WTC11 (cell line): Measurements from ENCODE around the gene MIAT. TPM values are rescaled to one million over a fixed set of nuclear protein-coding genes. Genes with fewer than 3 reads are reported as not detected.

Experiments used
- ATAC-seq: fragments of 200-7000 bp; cut with Tn5 transposase; 2 replicates; pipeline ENCODE4 v1.10.0; 2021; ENCODE audit warnings: mild to moderate bottlenecking, moderate library complexity
- CTCF ChIA-PET: fragments of 300-600 bp; sonication (Branson Sonifier 250); formaldehyde crosslinking; loops from one replicate; lab custom pipeline; 2021; ENCODE audit warnings: antibody characterized with exemption; lab: Charles Lee
- POLR2A ChIA-PET: fragments of 350-600 bp; sonication (Branson Sonifier 250); formaldehyde crosslinking; loops from one replicate; lab custom pipeline; 2021; ENCODE audit warnings: antibody characterized with exemption; lab: Charles Lee
- DNase-seq: peaks from one replicate; pipeline ENCODE4 v3.0.0; 2021; ENCODE audit warnings: low spot score
- H3K27ac Mint-ChIP-seq: 2 replicates; pipeline ENCODE4 v1.8.0; 2021; ENCODE audit warnings: mixed read lengths
- H3K27me3 Mint-ChIP-seq: 2 replicates; pipeline ENCODE4 v1.8.0; 2021; ENCODE audit warnings: low read depth, mild to moderate bottlenecking, moderate library complexity, mixed read lengths
- H3K36me3 Mint-ChIP-seq: 2 replicates; pipeline ENCODE4 v1.8.0; 2021; ENCODE audit warnings: mixed read lengths
- H3K4me1 Mint-ChIP-seq: 2 replicates; pipeline ENCODE4 v1.8.0; 2022; ENCODE audit warnings: mixed read lengths
- H3K4me3 Mint-ChIP-seq: 2 replicates; pipeline ENCODE4 v1.8.0; 2021; ENCODE audit warnings: mild to moderate bottlenecking, moderate library complexity, mixed read lengths
- H3K9me3 Mint-ChIP-seq: 2 replicates; pipeline ENCODE4 v1.8.0; 2021; ENCODE audit warnings: mixed read lengths
- CDX4 ChIP-seq: fragments of 250-450 bp; sonication (Bioruptor Pico); IDR thresholded peaks from 2 replicates; pipeline ENCODE4 v1.9.0; 2021; ENCODE audit warnings: moderate library complexity, mild to moderate bottlenecking, inconsistent platforms, borderline replicate concordance
- EMX1 ChIP-seq: fragments of 250-450 bp; sonication (Bioruptor Pico); IDR thresholded peaks from 2 replicates; pipeline ENCODE4 v1.8.0; 2021; ENCODE audit warnings: mild to moderate bottlenecking
- FOXP1 ChIP-seq: sonication (generic); formaldehyde crosslinking; IDR thresholded peaks from 2 replicates; pipeline ENCODE4 v1.8.0; 2022; ENCODE audit warnings: missing genetic modification reagents, mild to moderate bottlenecking, moderate library complexity, borderline replicate concordance
- JAZF1 ChIP-seq: fragments of 250-450 bp; sonication (Bioruptor Pico); IDR thresholded peaks from 2 replicates; pipeline ENCODE4 v1.9.0; 2021; ENCODE audit warnings: moderate library complexity, mild to moderate bottlenecking, inconsistent platforms
- NFYB ChIP-seq: sonication (generic); formaldehyde crosslinking; conservative IDR thresholded peaks from 2 replicates; pipeline ENCODE4 v1.8.0; 2022; ENCODE audit warnings: low read depth, missing genetic modification reagents
- RORB ChIP-seq: fragments of 250-450 bp; sonication (Bioruptor Pico); IDR thresholded peaks from 2 replicates; pipeline ENCODE4 v1.9.0; 2021; ENCODE audit warnings: mild to moderate bottlenecking
- SMAD4 ChIP-seq: sonication (generic); formaldehyde crosslinking; IDR thresholded peaks from 2 replicates; pipeline ENCODE4 v1.8.0; 2022; ENCODE audit warnings: mild to moderate bottlenecking, missing genetic modification reagents
- STAT6 ChIP-seq: sonication (generic); formaldehyde crosslinking; conservative IDR thresholded peaks from 2 replicates; pipeline ENCODE4 v1.8.1; 2023; ENCODE audit warnings: mild to moderate bottlenecking, low read depth, missing genetic modification reagents, moderate library complexity
- USF2 ChIP-seq: sonication (generic); formaldehyde crosslinking; IDR thresholded peaks from 2 replicates; pipeline ENCODE4 v1.8.1; 2023; ENCODE audit warnings: mild to moderate bottlenecking, missing genetic modification reagents, moderate library complexity
- ZNF219 ChIP-seq: sonication (generic); formaldehyde crosslinking; IDR thresholded peaks from 2 replicates; pipeline ENCODE4 v1.8.0; 2023; ENCODE audit warnings: missing genetic modification reagents, mild to moderate bottlenecking, borderline replicate concordance
- total RNA-seq: library from RNA; stranded (reverse); gene quantifications from 3 replicates; pipeline ENCODE4 v1.2.3, GENCODE V29; 2021
- TF ChIP-seq, protein P1 (sequence below): fragments of 250-450 bp; sonication (Bioruptor Pico); conservative IDR thresholded peaks from 2 replicates; pipeline ENCODE4 v1.9.0; 2021; ENCODE audit warnings: mild to moderate bottlenecking
- TF ChIP-seq, protein P2 (sequence below): fragments of 250-450 bp; sonication (Bioruptor Pico); IDR thresholded peaks from 2 replicates; pipeline ENCODE4 v1.9.0; 2021; ENCODE audit warnings: mild to moderate bottlenecking, borderline replicate concordance

MIAT gene
- total RNA-seq, 1 experiment from 2014 or later, result 50.7 TPM

DNA sequence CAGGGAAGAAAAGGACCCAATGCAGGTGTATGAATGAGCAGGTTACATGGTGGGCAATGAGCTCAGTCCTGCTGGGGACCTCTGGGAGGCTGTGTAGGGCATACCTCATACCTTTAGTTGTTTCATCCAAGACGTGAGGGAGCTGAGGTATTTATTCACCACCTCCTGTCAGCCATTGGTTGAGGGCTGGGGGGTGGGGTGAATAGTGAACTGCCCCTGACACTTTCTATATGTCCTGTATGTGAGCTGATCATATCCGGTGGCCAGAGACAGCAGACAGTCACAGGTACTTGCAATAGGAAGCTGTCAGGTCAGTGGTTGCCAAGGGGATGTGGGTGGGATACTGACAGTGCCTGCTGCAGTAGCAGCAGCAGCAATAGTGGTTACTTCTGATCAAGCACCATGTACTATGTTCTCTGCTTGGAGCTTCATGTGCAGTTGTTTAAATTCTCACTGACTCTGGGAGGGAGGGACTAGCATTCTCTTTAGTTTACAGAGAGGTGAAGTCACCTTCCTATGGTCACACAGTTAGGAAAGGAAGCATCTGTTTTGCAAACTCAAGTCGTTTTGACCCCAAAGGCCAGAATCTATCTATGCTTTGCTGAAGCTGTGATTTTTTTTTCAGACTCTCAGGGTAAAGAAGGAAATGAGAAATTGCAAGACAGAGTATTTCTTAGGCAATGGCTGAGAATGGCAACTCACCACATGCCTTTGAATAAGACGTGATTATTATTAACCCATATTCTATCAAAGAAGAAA lies 54.0 kb downstream of the MIAT start:
- H3K36me3 Mint-ChIP-seq, result peaks cover 21% of the 10 kb centered on the region
- no peak overlapping the region for H3K27ac Mint-ChIP-seq
- DNase-seq, result no peak
- peaks cover 19% of the 10 kb centered on the region for H3K9me3 Mint-ChIP-seq
- ChIA-PET POLR2A (no interaction called here), CTCF (interaction anchor here (1.1 kb wide), 1 partner anchor 32 kb away, joined by 3 read pairs; no protein-coding TSS in a partner anchor)
- no peak overlapping the region for H3K4me3 Mint-ChIP-seq
- TF ChIP-seq RORB (CRISPR knock-in tag), result no peak
- TF ChIP-seq JAZF1 (CRISPR knock-in tag), result no peak
- no peak for TF ChIP-seq STAT6 (CRISPR knock-in tag)
- TF ChIP-seq EMX1 (CRISPR knock-in tag), result no peak
- TF ChIP-seq CDX4 (CRISPR knock-in tag), result no peak
- TF ChIP-seq FOXP1 (CRISPR knock-in tag), result no peak
- TF ChIP-seq, protein P1, sequence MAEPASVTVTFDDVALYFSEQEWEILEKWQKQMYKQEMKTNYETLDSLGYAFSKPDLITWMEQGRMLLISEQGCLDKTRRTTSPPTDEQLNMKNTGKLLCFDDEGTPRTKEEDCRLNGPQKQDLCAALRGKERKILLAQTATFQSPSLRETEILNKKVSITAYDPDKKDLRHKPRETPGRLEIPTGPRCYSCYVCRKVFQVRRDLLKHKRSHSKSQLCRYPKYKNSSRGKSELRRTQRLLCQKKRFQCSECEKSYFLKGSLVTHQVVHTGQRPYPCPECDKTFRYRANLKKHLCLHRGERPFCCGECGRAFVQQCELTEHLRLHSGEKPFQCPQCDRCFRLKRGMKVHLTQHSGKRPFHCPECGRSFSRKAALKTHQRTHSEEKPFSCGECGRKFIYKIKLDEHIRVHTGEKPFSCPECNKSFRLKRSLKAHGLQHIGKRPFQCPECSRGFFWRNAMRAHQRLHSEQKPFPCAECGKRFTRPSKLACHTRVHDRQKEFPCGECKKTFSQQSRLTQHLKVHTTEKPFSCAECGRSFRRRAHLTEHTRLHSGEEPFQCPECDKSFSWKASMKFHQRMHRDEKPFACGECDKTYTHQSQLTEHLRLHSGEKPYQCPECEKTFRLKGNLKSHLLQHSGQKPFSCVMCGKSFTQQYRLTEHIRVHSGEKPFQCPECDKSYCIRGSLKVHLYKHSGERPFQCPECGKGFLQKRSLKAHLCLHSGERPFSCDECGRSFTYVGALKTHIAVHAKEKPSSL, result no peak
- TF ChIP-seq USF2 (CRISPR knock-in tag), result no peak
- TF ChIP-seq NFYB, result no peak
- TF ChIP-seq, protein P2, sequence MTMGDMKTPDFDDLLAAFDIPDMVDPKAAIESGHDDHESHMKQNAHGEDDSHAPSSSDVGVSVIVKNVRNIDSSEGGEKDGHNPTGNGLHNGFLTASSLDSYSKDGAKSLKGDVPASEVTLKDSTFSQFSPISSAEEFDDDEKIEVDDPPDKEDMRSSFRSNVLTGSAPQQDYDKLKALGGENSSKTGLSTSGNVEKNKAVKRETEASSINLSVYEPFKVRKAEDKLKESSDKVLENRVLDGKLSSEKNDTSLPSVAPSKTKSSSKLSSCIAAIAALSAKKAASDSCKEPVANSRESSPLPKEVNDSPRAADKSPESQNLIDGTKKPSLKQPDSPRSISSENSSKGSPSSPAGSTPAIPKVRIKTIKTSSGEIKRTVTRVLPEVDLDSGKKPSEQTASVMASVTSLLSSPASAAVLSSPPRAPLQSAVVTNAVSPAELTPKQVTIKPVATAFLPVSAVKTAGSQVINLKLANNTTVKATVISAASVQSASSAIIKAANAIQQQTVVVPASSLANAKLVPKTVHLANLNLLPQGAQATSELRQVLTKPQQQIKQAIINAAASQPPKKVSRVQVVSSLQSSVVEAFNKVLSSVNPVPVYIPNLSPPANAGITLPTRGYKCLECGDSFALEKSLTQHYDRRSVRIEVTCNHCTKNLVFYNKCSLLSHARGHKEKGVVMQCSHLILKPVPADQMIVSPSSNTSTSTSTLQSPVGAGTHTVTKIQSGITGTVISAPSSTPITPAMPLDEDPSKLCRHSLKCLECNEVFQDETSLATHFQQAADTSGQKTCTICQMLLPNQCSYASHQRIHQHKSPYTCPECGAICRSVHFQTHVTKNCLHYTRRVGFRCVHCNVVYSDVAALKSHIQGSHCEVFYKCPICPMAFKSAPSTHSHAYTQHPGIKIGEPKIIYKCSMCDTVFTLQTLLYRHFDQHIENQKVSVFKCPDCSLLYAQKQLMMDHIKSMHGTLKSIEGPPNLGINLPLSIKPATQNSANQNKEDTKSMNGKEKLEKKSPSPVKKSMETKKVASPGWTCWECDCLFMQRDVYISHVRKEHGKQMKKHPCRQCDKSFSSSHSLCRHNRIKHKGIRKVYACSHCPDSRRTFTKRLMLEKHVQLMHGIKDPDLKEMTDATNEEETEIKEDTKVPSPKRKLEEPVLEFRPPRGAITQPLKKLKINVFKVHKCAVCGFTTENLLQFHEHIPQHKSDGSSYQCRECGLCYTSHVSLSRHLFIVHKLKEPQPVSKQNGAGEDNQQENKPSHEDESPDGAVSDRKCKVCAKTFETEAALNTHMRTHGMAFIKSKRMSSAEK (CRISPR knock-in tag), result no peak
- no peak for TF ChIP-seq SMAD4
- no peak for TF ChIP-seq ZNF219 (CRISPR knock-in tag)
- H3K27me3 Mint-ChIP-seq, result peaks cover 5% of the 10 kb centered on the region; the same call in 1 of the 2 replicates
- H3K4me1 Mint-ChIP-seq, result peaks cover 14% of the 10 kb centered on the region
- ATAC-seq, result peak; percentile 38

- peaks cover 13% of the 10 kb centered on the region for H3K9me3 Mint-ChIP-seq
- H3K4me1 Mint-ChIP-seq, result peaks cover 14% of the 10 kb centered on the region
- ATAC-seq (no peak), DNase-seq (no peak)
- H3K36me3 Mint-ChIP-seq, result peaks cover 15% of the 10 kb centered on the region
- peaks cover under 1% of the 10 kb centered on the region; the same call in 1 of the 2 replicates for H3K27me3 Mint-ChIP-seq
- H3K4me3 Mint-ChIP-seq, result no peak overlapping the region
- TF ChIP-seq RORB (CRISPR knock-in tag), result no peak
- H3K27ac Mint-ChIP-seq, result no peak overlapping the region
- CTCF ChIA-PET, result no interaction called here
- POLR2A ChIA-PET, result no interaction called here
Measured at GRCh38 chr22:26712158-26712557, 54.8 kb downstream of the MIAT start.
